ENCODE results near the gene WIPF1. TPM values are rescaled to one million over a fixed set of nuclear protein-coding genes. Genes with fewer than 3 reads are reported as not detected.

WIPF1 gene
- total RNA-seq, 1 donor from 2014 or later, result 293 TPM

GRCh38 chr2:174597009-174597344 is 627 bp downstream of the WIPF1 start:
- DNase-seq, result no peak
- POLR2A ChIA-PET, result interaction anchor here (0.8 to 12.2 kb wide), 14 partner anchors 8 to 632 kb away, joined by 3 to 301 read pairs (median 10); partner anchors contain the start of genes GPR155 and SP3
- Mint-ChIP-seq H3K9me3 (no peaks in the 10 kb centered on the region), H3K4me1 (peaks cover 80% of the 10 kb centered on the region), H3K36me3 (ENCODE audit: low read depth) (peaks cover 34% of the 10 kb centered on the region), H3K27me3 (no peaks in the 10 kb centered on the region), H3K27ac (peak overlapping the region; percentile 99), H3K4me3 (peak overlapping the region; percentile 98)
- intact Hi-C loops (cut with micrococcal nuclease), result loop anchor here (5.0 kb wide), 1 partner anchor 635 kb away; no protein-coding TSS in a partner anchor
- TF ChIP-seq CTCF (IDR thresholded peaks at IDR 0.05), result no peak
- CTCF ChIA-PET, result interaction anchor here (0.6 to 8.5 kb wide), 6 partner anchors 9 to 134 kb away, joined by 3 to 69 read pairs (median 4); no protein-coding TSS in a partner anchor
- no peak for ATAC-seq (ENCODE audit: low read depth)

GRCh38 chr2:174595891-174596397 is 1.7 kb downstream of the WIPF1 start:
- Mint-ChIP-seq H3K27me3 (no peaks in the 10 kb centered on the region), H3K4me1 (peaks cover 80% of the 10 kb centered on the region), H3K9me3 (no peaks in the 10 kb centered on the region), H3K36me3 (ENCODE audit: low read depth) (peaks cover 41% of the 10 kb centered on the region), H3K27ac (peak overlapping the region; percentile 99), H3K4me3 (peak overlapping the region; percentile 98)
- DNase-seq (no peak), ATAC-seq (ENCODE audit: low read depth) (no peak)
- TF ChIP-seq CTCF (IDR thresholded peaks at IDR 0.05), result no peak
- POLR2A ChIA-PET, result interaction anchor here (0.8 to 12.2 kb wide), 11 partner anchors 7 to 631 kb away, joined by 3 to 301 read pairs (median 17); partner anchors contain the start of genes GPR155 and SP3
- intact Hi-C loops (cut with micrococcal nuclease), result loop anchor here (5.0 kb wide), 1 partner anchor 634 kb away; no protein-coding TSS in a partner anchor
- CTCF ChIA-PET, result interaction anchor here (0.8 to 8.5 kb wide), 6 partner anchors 15 to 133 kb away, joined by 3 to 69 read pairs (median 4); no protein-coding TSS in a partner anchor

- POLR2A ChIA-PET, result interaction anchor here (0.7 to 12.2 kb wide), 13 partner anchors 8 to 630 kb away, joined by 3 to 301 read pairs (median 13); partner anchors contain the start of genes GPR155 and SCRN3
- CTCF ChIA-PET, result interaction anchor here (0.9 to 8.5 kb wide), 5 partner anchors 15 to 132 kb away, joined by 3 to 69 read pairs (median 5); no protein-coding TSS in a partner anchor
- DNase-seq, result no peak
- Mint-ChIP-seq H3K4me3 (peak overlapping the region; percentile 98), H3K27me3 (no peaks in the 10 kb centered on the region), H3K27ac (peak overlapping the region; percentile 99), H3K4me1 (peaks cover 80% of the 10 kb centered on the region), H3K36me3 (ENCODE audit: low read depth) (peaks cover 46% of the 10 kb centered on the region), H3K9me3 (no peaks in the 10 kb centered on the region)
- TF ChIP-seq CTCF (IDR thresholded peaks at IDR 0.05), result no peak
- intact Hi-C loops (cut with micrococcal nuclease), result loop anchor here (5.0 kb wide), 1 partner anchor 633 kb away; no protein-coding TSS in a partner anchor
- ATAC-seq (ENCODE audit: low read depth), result no peak
Observed at GRCh38 chr2:174595116-174595809, 2.3 kb downstream of the WIPF1 start.

DNA sequence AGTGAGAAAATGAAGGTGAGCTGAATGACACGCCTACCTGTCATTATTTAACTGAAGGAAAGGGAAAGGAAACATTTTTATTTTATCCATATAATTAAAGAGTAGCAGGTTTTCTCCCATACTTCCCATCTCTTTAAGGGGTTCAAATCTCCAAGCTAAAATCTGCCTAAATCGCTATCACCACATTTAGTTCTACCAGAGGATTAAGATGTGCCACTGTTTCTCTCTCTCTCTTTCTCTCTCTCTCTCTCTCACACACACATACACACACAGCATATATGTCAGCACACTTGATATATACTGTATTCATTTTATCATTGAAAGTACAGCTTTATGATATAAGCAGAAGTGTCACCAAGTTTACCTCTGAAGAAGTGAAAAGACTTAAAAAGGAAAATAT is 3.1 kb downstream of the WIPF1 start:
- no peak for DNase-seq
- intact Hi-C loops (cut with micrococcal nuclease), result no loop called here
- Mint-ChIP-seq H3K36me3 (ENCODE audit: low read depth) (peaks cover 51% of the 10 kb centered on the region), H3K27me3 (no peaks in the 10 kb centered on the region), H3K27ac (peak overlapping the region; percentile 99), H3K4me3 (peak overlapping the region; percentile 98), H3K9me3 (no peaks in the 10 kb centered on the region), H3K4me1 (peaks cover 78% of the 10 kb centered on the region)
- ChIA-PET POLR2A (interaction anchor here (0.7 to 12.2 kb wide), 17 partner anchors 9 to 631 kb away, joined by 3 to 301 read pairs (median 7); partner anchors contain the start of genes GPR155 and SCRN3), CTCF (interaction anchor here (1.3 to 8.5 kb wide), 8 partner anchors 9 to 131 kb away, joined by 4 to 69 read pairs (median 8); no protein-coding TSS in a partner anchor)
- no peak for TF ChIP-seq CTCF (IDR thresholded peaks at IDR 0.05)
- ATAC-seq (ENCODE audit: low read depth), result no peak

All from activated B cell treated with CpG ODN at 0.5 μM for 24 hours (primary cell).